Measurements from ENCODE around the gene CNN3. TPM values are rescaled to one million over a fixed set of nuclear protein-coding genes. Genes with fewer than 3 reads are reported as not detected.

The CNN3 gene
- total and polyA plus RNA-seq, 8 donors, result 239 to 326 (median 277) TPM

DNA sequence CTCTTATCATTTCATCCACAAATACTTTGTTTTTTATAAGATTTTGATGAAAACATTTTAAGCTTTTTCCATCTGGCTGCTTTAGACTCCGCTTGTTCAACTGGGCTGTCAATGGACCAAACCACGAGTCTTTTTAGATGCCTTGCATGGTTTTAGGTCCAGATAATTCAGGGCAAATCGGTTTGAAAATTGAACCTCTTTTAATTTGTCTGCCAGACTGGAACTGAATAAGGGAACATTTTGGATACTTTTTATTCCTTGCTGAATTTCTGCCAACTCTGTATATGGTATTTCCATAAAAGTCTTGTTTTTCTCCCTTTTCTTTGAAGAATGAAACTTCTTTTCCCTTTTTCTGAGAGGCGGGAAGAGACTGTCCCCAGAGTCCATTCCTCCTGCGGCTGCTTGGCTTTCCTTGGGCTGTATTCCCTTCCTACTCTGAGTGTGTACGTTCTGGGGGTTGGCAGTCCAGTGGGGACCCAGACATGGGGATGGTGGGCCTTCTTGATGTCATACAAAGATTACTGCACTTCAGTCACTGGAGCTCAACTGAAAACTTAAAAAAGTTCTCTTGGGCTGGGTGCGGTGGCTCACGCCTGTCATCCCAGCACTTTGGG lies 46.5 kb upstream of the CNN3 start:
- TF ChIP-seq, protein P1, sequence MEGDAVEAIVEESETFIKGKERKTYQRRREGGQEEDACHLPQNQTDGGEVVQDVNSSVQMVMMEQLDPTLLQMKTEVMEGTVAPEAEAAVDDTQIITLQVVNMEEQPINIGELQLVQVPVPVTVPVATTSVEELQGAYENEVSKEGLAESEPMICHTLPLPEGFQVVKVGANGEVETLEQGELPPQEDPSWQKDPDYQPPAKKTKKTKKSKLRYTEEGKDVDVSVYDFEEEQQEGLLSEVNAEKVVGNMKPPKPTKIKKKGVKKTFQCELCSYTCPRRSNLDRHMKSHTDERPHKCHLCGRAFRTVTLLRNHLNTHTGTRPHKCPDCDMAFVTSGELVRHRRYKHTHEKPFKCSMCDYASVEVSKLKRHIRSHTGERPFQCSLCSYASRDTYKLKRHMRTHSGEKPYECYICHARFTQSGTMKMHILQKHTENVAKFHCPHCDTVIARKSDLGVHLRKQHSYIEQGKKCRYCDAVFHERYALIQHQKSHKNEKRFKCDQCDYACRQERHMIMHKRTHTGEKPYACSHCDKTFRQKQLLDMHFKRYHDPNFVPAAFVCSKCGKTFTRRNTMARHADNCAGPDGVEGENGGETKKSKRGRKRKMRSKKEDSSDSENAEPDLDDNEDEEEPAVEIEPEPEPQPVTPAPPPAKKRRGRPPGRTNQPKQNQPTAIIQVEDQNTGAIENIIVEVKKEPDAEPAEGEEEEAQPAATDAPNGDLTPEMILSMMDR (IDR thresholded peaks at IDR 0.05), result no peak
- ATAC-seq (no peak), DNase-seq (no peak)
- Histone ChIP-seq H3K4me1 (peaks cover 0 to 9% of the 10 kb centered on the region in 2 donors), H3K9me3 (no peaks in the 10 kb centered on the region), H3K36me3 (no peaks in the 10 kb centered on the region), H3K27me3 (no peaks in the 10 kb centered on the region), H3K4me3 (no peak overlapping the region), H3K27ac (peak overlapping the region in 1 of 2 donors; percentile 57)
- intact Hi-C loops (cut with DNase I), result no loop called here

DNA sequence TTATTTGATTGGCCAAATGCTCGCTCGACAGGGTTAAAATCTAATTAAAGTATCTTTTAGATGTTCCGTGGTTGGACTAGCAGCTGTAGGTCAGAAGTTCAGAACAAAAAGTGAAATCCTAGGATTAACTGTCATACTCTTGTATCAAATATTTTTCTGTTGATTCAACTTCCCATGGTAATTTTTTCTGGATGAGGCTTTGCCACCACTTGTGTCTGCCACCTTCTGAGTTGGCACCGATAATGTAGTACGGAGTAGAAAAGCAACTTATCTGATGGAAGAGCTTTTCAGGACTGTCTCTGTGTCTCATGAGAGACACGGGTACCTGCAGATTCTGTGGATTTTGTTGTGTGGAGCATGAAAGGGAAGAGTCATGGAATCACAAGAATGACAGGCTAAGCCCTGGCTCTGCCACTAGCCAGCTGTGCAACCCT lies 44.6 kb upstream of the CNN3 start:
- no peak overlapping the region for H3K4me3 ChIP-seq
- no peaks in the 10 kb centered on the region for H3K27me3 ChIP-seq
- no peaks in the 10 kb centered on the region for H3K36me3 ChIP-seq
- H3K4me1 ChIP-seq, result peaks cover 0 to 9% of the 10 kb centered on the region in 2 donors
- no peaks in the 10 kb centered on the region for H3K9me3 ChIP-seq
- ATAC-seq, result no peak
- DNase-seq, result no peak
- intact Hi-C loops (cut with DNase I), result no loop called here
- TF ChIP-seq, protein P1 (IDR thresholded peaks at IDR 0.05), result no peak
- H3K27ac ChIP-seq, result peak overlapping the region; percentile 57 to 58

DNA sequence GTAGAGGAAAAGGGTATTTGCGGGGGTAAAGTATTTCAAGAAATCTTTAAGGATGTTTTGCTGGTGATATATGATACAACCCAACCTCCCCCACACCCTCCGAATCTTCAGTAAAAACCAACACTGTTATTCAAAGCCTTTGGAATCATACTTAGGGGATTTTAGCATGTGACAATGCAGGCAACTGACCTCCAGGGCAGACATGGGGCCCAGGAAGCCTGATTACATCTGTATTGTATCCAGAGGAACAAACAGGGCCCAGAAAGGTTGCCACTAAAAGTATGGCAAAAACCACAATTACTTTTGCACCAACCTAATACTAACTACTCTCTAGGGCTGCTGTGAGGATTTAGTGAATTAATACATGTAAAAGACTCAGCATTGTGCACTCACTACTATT lies 43.9 kb upstream of the CNN3 start:
- H3K4me1 ChIP-seq, result peaks cover 0 to 9% of the 10 kb centered on the region in 2 donors
- H3K36me3 ChIP-seq, result no peaks in the 10 kb centered on the region
- intact Hi-C loops (cut with DNase I), result no loop called here
- TF ChIP-seq, protein P1 (IDR thresholded peaks at IDR 0.05), result no peak
- no peak overlapping the region for H3K4me3 ChIP-seq
- H3K27ac ChIP-seq, result peak overlapping the region; percentile 57 to 58
- H3K9me3 ChIP-seq, result no peaks in the 10 kb centered on the region
- no peak for DNase-seq
- no peaks in the 10 kb centered on the region for H3K27me3 ChIP-seq
- ATAC-seq, result no peak

DNA sequence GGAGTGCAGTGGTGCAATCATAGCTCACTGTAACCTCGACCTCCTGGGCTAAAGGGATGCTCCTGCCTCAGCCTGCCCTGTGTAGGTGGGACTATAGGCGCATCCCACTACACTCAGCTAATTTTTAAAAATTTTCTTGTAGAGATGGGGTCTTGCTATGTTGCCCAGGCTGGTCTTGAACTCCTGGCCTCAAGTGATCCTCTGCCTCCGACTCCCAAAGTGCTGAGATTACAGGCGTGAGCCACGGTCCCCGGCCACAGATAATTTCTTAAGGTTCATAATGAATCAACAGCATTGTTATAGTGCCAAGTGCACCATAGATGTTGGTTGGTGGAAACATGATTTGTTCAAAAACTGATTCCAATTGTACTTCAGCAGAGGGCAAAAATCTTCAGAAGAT lies 42.2 kb upstream of the CNN3 start:
- ATAC-seq (no peak), DNase-seq (no peak)
- TF ChIP-seq, protein P1 (IDR thresholded peaks at IDR 0.05), result no peak
- Histone ChIP-seq H3K4me1 (peaks cover 0 to 9% of the 10 kb centered on the region in 2 donors), H3K27ac (no peak overlapping the region), H3K4me3 (no peak overlapping the region), H3K27me3 (no peaks in the 10 kb centered on the region), H3K9me3 (no peaks in the 10 kb centered on the region), H3K36me3 (no peaks in the 10 kb centered on the region)
- intact Hi-C loops (cut with DNase I), result no loop called here

DNA sequence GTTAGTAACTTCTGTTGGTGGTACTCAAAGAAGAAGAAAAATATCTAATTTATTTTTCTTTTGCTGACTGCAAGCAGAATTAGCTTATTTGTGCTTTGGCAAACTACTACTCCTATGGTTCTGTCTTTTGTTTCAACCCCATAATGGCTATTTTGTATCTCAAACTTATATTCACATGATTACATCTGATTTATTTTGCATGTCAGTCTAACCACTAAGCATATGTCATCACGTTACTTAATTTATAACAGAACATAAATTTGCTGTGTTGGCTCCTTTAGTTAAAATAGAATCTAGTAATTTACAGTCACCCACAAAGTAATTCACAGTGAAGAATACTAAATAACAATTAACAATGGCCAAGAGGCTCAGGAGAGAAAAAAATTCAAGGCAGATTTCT lies 39.1 kb upstream of the CNN3 start:
- TF ChIP-seq, protein P1 (IDR thresholded peaks at IDR 0.05), result no peak
- no peaks in the 10 kb centered on the region for H3K27me3 ChIP-seq
- intact Hi-C loops (cut with DNase I), result no loop called here
- peaks cover 5 to 16% of the 10 kb centered on the region in 2 donors for H3K4me1 ChIP-seq
- no peaks in the 10 kb centered on the region for H3K9me3 ChIP-seq
- ATAC-seq (no peak), DNase-seq (no peak)
- no peak overlapping the region for H3K4me3 ChIP-seq
- H3K27ac ChIP-seq, result no peak overlapping the region
- H3K36me3 ChIP-seq, result no peaks in the 10 kb centered on the region

Measured in left lung (tissue), 10 donors.